GDM1 (cell line): Measurements from ENCODE around the gene TRAF3.

Experiments
- DNase-seq: peaks from one replicate; lab custom pipeline; 2025; lab: John Stamatoyannopoulos, UW

TRAF3 gene

GRCh38 chr14:102955636-102956408 lies 178.6 kb downstream of the TRAF3 start:
- no peak for DNase-seq

- DNase-seq, result no peak
Observed at GRCh38 chr14:102957222-102957621, 180.0 kb downstream of the TRAF3 start.

- no peak for DNase-seq
Observed at GRCh38 chr14:102958461-102958860, 181.2 kb downstream of the TRAF3 start.
